K562 (cell line): ENCODE data around the gene FBLIM1. TPM values are rescaled to one million over a fixed set of nuclear protein-coding genes. Genes with fewer than 3 reads are reported as not detected.

Source experiments
- ATAC-seq: fragments of 200-7000 bp; cut with Tn5 transposase; 3 replicates; pipeline ENCODE4 v1.9.1; 2020; ENCODE audit warnings: moderate library complexity
- BruUV-seq: library from RNA; stranded (reverse); fragments of 400-500 nt; replicated peaks from 2 replicates; lab custom pipeline; 2021; lab: Mats Ljungman, UMichigan
- CTCF ChIA-PET: fragments of 300-600 bp; formaldehyde crosslinking; extraction: SDS; loops from one replicate; lab custom pipeline; 2021; ENCODE audit warnings: low intra/inter-chr PET ratio; lab: Yijun Ruan, JAX
- POLR2A ChIA-PET: fragments of 300-600, 350-650 bp; sonication (Branson Sonifier 250); formaldehyde crosslinking; extraction: SDS; loops from one replicate; lab custom pipeline; 2021; ENCODE audit warnings: antibody characterized with exemption, inconsistent platforms; lab: Yijun Ruan, JAX
- DNase-seq, 4 experiments: peaks; one replicate each; pipeline versions ENCODE4 v3.0.0 to v3.0.0-alpha.2; 2011 to 2018; ENCODE audit warnings: low spot score in 3 of 4, mixed read lengths in 3 of 4; ENCODE audit errors: extremely low read depth in 1 of 4
- FAIRE-seq: peaks from 2 replicates; lab custom pipeline; 2011; peaks lifted over from hg19 to GRCh38; lab: Jason Lieb, UNC
- H2AFZ ChIP-seq: 2 replicates; pipeline ENCODE4 v1.6.0; 2011; ENCODE audit warnings: low read depth, low read length, control low read depth, inconsistent platforms
- H3K27ac ChIP-seq: fragments of 200-600 bp; 3 replicates; pipeline ENCODE4 v1.8.0; 2011; ENCODE audit warnings: low read depth, mild to moderate bottlenecking, control low read depth, inconsistent platforms, low read length, moderate library complexity, mixed read lengths; ENCODE audit errors: extremely low read depth
- H3K27me3 ChIP-seq, 2 experiments: fragments of 300-600 bp in 1 of 2; 2 replicates in 1 of 2; 3 replicates in 1 of 2; pipeline versions ENCODE4 v1.6.0 to v1.8.0; 2011; ENCODE audit warnings: inconsistent platforms in 2 of 2, low read length in 2 of 2, mild to moderate bottlenecking in 1 of 2, mixed read lengths in 1 of 2, moderate library complexity in 1 of 2; ENCODE audit not compliant: control insufficient read depth in 2 of 2, insufficient read depth in 2 of 2
- H3K36me3 ChIP-seq: fragments of 300-600 bp; 3 replicates; pipeline ENCODE4 v1.8.0; 2011; ENCODE audit warnings: mild to moderate bottlenecking, low read length, inconsistent platforms; ENCODE audit not compliant: control insufficient read depth, insufficient read depth
- H3K4me1 ChIP-seq, 2 experiments: fragments of 200-600 bp in 1 of 2; replicated peaks in 1 of 2; 2 replicates in 1 of 2; 3 replicates in 1 of 2; pipeline versions ENCODE4 v1.5.1 to v1.8.0; 2011; ENCODE audit warnings: inconsistent platforms in 2 of 2, low read length in 2 of 2, mild to moderate bottlenecking in 1 of 2, mixed read lengths in 1 of 2, moderate library complexity in 1 of 2; ENCODE audit not compliant: control insufficient read depth in 2 of 2, insufficient read depth in 2 of 2
- H3K4me2 ChIP-seq: 2 replicates; pipeline ENCODE4 v1.6.1; 2011; ENCODE audit warnings: low read length, control low read depth, inconsistent platforms, mixed read lengths; ENCODE audit not compliant: insufficient read depth
- H3K4me3 ChIP-seq: fragments of 200-600 bp; sonication (generic), shearing (Covaris generic); 2 replicates; pipeline ENCODE4 v1.5.1; 2016; ENCODE audit warnings: control low read depth, inconsistent platforms
- H3K79me2 ChIP-seq: fragments of 200-600 bp; 3 replicates; pipeline ENCODE4 v1.8.0; 2011; ENCODE audit warnings: low read length, inconsistent platforms; ENCODE audit not compliant: control insufficient read depth, insufficient read depth
- H3K9ac ChIP-seq, 2 experiments: 2 replicates each; pipeline versions ENCODE4 v1.6.0 to v1.6.1; 2011; ENCODE audit warnings: low read depth in 2 of 2, low read length in 2 of 2, control low read depth in 1 of 2, inconsistent platforms in 1 of 2, mild to moderate bottlenecking in 1 of 2, mixed read lengths in 1 of 2; ENCODE audit not compliant: insufficient read depth in 1 of 2
- H3K9me1 ChIP-seq: one replicate; pipeline ENCODE4 v1.6.0; 2011; ENCODE audit warnings: inconsistent platforms, mild to moderate bottlenecking, low read length, moderate library complexity; ENCODE audit not compliant: control insufficient read depth, insufficient read depth
- H3K9me3 ChIP-seq: replicated peaks from 2 replicates; pipeline ENCODE4 v1.5.1; 2011; ENCODE audit warnings: low read depth, low read length, inconsistent platforms; ENCODE audit not compliant: control insufficient read depth, insufficient read depth
- H4K20me1 ChIP-seq: replicated peaks from 2 replicates; pipeline ENCODE4 v1.6.1; 2011; ENCODE audit warnings: low read length, inconsistent platforms, mixed read lengths; ENCODE audit not compliant: control insufficient read depth, insufficient read depth
- CTCFL ChIP-seq: IDR thresholded peaks from 2 replicates; pipeline ENCODE4 v1.6.1; 2011; ENCODE audit warnings: borderline replicate concordance, low read depth, mild to moderate bottlenecking, moderate library complexity, low read length; ENCODE audit not compliant: insufficient read depth, poor library complexity, severe bottlenecking
- POLR2G ChIP-seq: fragments of 200-400 bp; formaldehyde crosslinking; IDR thresholded peaks from 2 replicates; pipeline ENCODE4 v1.6.1; 2017; ENCODE audit warnings: low read depth, mild to moderate bottlenecking, antibody characterized with exemption, low read length, moderate library complexity
- RBM22 ChIP-seq: fragments of 200-400 bp; formaldehyde crosslinking; IDR thresholded peaks from 2 replicates; pipeline ENCODE4 v1.6.1; 2018; ENCODE audit warnings: low read length, low read depth; ENCODE audit not compliant: poor library complexity, severe bottlenecking
- THRA ChIP-seq: fragments of 450-650 bp; IDR thresholded peaks from 2 replicates; pipeline ENCODE4 v1.6.1; 2017; ENCODE audit warnings: mild to moderate bottlenecking, moderate library complexity
- ZKSCAN8 ChIP-seq: fragments of 200-800 bp; sonication (Bioruptor generic); IDR thresholded peaks from 2 replicates; pipeline ENCODE4 v1.6.1; 2016; ENCODE audit warnings: missing genetic modification characterization, missing compliant biosample characterization
- WGBS: fragments of 100-300 bp; shearing (Covaris generic); methylation state at CpG from one replicate; pipeline ENCODE4 v1.1.6; 2016; ENCODE audit warnings: low coverage, mixed read lengths; ENCODE audit not compliant: insufficient coverage; ENCODE audit errors: missing lambda C conversion rate; 5-methylcytosine and 5-hydroxymethylcytosine counted together
- in situ Hi-C: fragments of 300-500 bp; cut with MboI; formaldehyde crosslinking; loops from 4 replicates; pipeline ENCODE4 v1.15.0; 2018; ENCODE audit warnings: inconsistent platforms, mixed read lengths
- intact Hi-C: fragments of 100-400 bp; cut with micrococcal nuclease; formaldehyde crosslinking; loops from 2 replicates; pipeline ENCODE4 v1.14.2; 2022
- polyA plus RNA-seq, 8 experiments: library from polyadenylated mRNA; depleted of rRNA in 4 of 8; stranded (reverse) in 5 of 8; unstranded in 3 of 8; fragments of >200 nt; fragmentation: Nextera tagmentation in 2 of 8; fragmentation: Illumina TruSeq in 1 of 8; extraction: Ambion mirVana in 2 of 8; extraction: Trizol in 1 of 8; gene quantifications; 2 replicates each; pipeline versions ENCODE4 v1.2.1 to v1.2.3, GENCODE V29; 2011 to 2014; ENCODE audit warnings: inconsistent platforms in 1 of 8, missing spikeins in 1 of 8
- total RNA-seq, 7 experiments: library from RNA; depleted of rRNA in 6 of 7; stranded (reverse); fragments of >200 nt in 6 of 7; fragmentation: Illumina TruSeq in 2 of 7; extraction: Trizol in 2 of 7; gene quantifications; 2 replicates each; pipeline versions ENCODE4 v1.2.1 to v1.2.3, GENCODE V29; 2011 to 2021; ENCODE audit warnings: low replicate concordance in 1 of 7

The FBLIM1 gene
- total and polyA plus RNA-seq, 9 of the 15 experiments (the other 6 are each of a cell fraction or from before 2014, with no cell fraction given): 0.14 to 0.24 TPM; not detected in 7

GRCh38 chr1:15731735-15732685 is 26.6 kb upstream of the FBLIM1 start:
- H4K20me1 ChIP-seq: no peaks in the 10 kb centered on the region
- H3K36me3 ChIP-seq: peaks cover 74% of the 10 kb centered on the region; the same call in 2 of the 3 replicates
- FAIRE-seq (no peak), DNase-seq (no peak), ATAC-seq (no peak)
- no peak overlapping the region for H3K4me3 ChIP-seq
- no peaks in the 10 kb centered on the region for H3K9me1 ChIP-seq
- BruUV-seq: no TSS peak
- no peak overlapping the region for H3K4me2 ChIP-seq
- H3K4me1 ChIP-seq: peaks cover 0 to 60% of the 10 kb centered on the region in 2 experiments; a peak in 2 of 5 replicates
- intact Hi-C loops: no loop called here
- H3K79me2 ChIP-seq: no peaks in the 10 kb centered on the region
- no peak overlapping the region for H2AFZ ChIP-seq
- WGBS: 91% methylated on average over 37 of the region's 39 CpGs
- POLR2A ChIA-PET: interaction anchor here (0.5 to 1.3 kb wide), 4 partner anchors 9 to 126 kb away, joined by 3 to 6 read pairs (median 4); no protein-coding TSS in a partner anchor
- in situ Hi-C loops: no loop called here
- H3K27me3 ChIP-seq: no peaks in the 10 kb centered on the region
- H3K9me3 ChIP-seq: no peaks in the 10 kb centered on the region
- no peak for TF ChIP-seq ZKSCAN8
- peak; percentile 61 for TF ChIP-seq CTCFL
- TF ChIP-seq RBM22: peak; percentile 53
- TF ChIP-seq POLR2G: 0 out of 2 replicates have a peak, but pooled peaks have one; percentile 45
- no peak for TF ChIP-seq THRA
- CTCF ChIA-PET: no interaction called here
- no peak overlapping the region for H3K27ac ChIP-seq
- peak overlapping the region in 1 of 2 experiments; percentile 47; a peak in 1 of 4 replicates for H3K9ac ChIP-seq
